Measurements from ENCODE around the gene SREBF1. TPM values are rescaled to one million over a fixed set of nuclear protein-coding genes. Genes with fewer than 3 reads are reported as not detected.

Gene SREBF1
- total RNA-seq, 3 donors from 2014 or later, result 161 to 179 (median 170) TPM

DNA sequence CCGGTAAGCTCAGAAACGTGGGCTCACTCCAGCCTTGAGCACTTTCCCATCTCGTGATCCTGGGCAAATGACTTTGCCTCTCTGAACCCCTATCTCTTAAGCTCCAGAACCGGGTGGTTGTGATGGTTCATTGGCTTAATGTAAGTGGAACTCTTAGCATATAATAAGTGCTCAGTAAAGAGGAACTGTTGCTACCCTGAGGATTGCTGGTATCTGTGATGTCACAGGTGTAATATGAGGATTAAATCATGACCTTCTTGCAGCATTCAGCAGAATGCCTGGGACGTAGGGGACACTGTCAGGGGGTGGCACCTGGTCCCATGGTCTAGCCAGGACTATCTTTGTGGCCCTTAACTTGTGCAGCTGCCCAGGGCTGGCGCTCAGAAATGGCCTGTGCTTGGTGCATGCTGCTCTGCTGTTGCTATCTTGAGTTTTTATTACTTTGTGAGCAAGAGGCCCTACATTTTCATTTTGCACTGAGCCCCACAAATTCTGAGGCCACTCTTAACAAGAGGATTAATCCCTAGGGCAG, 68.8 kb downstream of the SREBF1 start:
- no peak for ATAC-seq
- TF ChIP-seq, protein P1, sequence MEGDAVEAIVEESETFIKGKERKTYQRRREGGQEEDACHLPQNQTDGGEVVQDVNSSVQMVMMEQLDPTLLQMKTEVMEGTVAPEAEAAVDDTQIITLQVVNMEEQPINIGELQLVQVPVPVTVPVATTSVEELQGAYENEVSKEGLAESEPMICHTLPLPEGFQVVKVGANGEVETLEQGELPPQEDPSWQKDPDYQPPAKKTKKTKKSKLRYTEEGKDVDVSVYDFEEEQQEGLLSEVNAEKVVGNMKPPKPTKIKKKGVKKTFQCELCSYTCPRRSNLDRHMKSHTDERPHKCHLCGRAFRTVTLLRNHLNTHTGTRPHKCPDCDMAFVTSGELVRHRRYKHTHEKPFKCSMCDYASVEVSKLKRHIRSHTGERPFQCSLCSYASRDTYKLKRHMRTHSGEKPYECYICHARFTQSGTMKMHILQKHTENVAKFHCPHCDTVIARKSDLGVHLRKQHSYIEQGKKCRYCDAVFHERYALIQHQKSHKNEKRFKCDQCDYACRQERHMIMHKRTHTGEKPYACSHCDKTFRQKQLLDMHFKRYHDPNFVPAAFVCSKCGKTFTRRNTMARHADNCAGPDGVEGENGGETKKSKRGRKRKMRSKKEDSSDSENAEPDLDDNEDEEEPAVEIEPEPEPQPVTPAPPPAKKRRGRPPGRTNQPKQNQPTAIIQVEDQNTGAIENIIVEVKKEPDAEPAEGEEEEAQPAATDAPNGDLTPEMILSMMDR (IDR thresholded peaks at IDR 0.05), result no peak
- DNase-seq, result peak in 1 of 3 donors; percentile 33
- Histone ChIP-seq H3K9me3 (no peaks in the 10 kb centered on the region), H3K36me3 (ENCODE audit: low read depth) (no peaks in the 10 kb centered on the region), H3K4me3 (no peak overlapping the region), H3K4me1 (ENCODE audit: low read depth) (peaks cover 4% of the 10 kb centered on the region)
- intact Hi-C loops (cut with DNase I, micrococcal nuclease), result no loop called here

DNA sequence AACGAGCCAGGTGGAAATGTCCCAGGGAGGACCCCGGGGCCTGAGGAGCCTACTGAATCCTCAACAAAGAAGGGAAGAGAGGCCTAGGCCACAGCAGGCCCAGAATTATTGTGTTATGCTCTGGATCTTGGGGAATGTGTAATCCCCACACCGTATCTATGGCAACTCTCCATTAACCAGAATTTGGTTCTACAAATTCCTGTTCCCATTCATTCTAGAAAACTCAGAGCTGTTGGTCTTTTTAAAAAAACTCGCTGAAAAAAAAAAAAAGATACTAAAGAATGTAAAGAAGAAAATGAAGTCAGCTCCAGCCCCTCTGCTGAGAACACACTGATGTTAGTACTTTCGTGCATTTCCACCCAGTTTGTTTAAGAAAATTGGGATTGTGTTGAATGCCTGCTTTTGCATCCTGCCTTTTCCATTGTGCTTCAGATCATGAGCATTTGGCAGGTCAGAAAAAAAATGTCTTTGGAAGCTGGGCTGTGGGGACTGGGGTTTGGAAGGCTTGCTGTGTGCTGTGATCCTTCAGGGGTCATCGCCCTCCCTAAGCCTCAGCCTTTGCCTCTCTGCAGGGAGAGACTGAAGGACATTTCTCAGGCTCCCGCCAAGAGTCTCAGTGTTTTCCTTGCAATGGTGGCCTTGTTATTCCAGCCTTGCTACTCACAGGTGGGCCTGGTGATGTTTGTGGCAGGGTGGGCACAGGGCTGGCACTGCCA, 69.5 kb downstream of the SREBF1 start:
- ATAC-seq (no peak), DNase-seq (no peak)
- TF ChIP-seq, protein P1 (IDR thresholded peaks at IDR 0.05), result no peak
- intact Hi-C loops (cut with DNase I, micrococcal nuclease), result no loop called here
- Histone ChIP-seq H3K4me1 (ENCODE audit: low read depth) (peaks cover 4% of the 10 kb centered on the region), H3K4me3 (no peak overlapping the region), H3K36me3 (ENCODE audit: low read depth) (no peaks in the 10 kb centered on the region), H3K9me3 (no peaks in the 10 kb centered on the region)

DNA sequence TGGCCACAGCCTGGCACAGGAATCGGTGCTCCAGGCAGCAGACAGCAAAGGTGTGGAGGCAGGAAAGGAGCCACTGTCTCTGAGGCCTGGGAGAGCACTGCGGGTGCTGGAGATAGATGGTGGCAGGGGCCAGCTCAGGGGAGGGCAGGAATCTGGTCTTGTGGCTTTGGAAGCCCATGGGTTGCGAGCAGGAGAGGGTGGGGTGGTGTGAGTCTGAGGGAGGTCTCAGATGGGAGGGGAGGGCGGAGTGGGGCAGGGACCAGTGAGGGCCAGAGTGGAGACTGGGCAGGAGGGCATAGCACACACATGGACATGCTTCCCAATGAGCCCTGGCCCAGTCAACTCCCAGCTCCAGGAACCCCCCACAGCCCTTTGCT, 70.1 kb downstream of the SREBF1 start:
- DNase-seq (no peak), ATAC-seq (no peak)
- Histone ChIP-seq H3K4me3 (no peak overlapping the region), H3K36me3 (ENCODE audit: low read depth) (no peaks in the 10 kb centered on the region), H3K4me1 (ENCODE audit: low read depth) (peaks cover 4% of the 10 kb centered on the region), H3K9me3 (no peaks in the 10 kb centered on the region)
- TF ChIP-seq, protein P1 (IDR thresholded peaks at IDR 0.05), result no peak
- intact Hi-C loops (cut with DNase I, micrococcal nuclease), result no loop called here

DNA sequence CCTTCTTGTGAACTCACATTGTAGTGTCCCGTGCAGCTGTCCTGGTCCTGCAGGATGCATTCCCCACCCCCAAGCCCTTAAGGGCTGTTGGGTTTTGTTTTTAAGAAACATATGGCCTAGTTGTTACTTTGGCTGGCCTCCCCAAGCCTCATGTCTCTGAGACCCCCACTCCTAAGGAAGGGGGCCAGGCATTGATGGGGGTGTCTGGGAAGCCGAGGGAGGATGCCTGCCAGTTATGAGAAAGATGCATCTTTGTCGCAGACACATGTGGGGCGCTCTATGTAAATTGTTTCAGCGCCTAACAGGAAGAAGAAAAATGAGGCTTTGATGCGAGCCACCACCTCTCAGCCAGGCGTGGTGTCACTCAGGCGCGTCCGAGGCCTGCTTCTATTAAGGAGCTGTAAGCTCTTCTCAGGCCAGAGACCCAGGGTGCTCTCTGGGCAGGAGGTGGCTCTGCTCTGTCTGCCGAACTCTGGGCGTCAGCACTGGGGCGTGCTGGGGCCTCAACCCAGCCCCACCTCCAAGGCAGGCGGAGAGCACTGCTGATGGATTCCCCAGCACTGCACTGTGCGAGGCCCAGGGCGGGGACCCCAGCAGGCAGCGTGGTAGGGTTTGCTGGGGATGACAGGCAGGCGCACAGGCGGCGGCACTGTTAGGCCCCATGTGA, 70.6 kb downstream of the SREBF1 start:
- Histone ChIP-seq H3K4me3 (no peak overlapping the region), H3K36me3 (ENCODE audit: low read depth) (no peaks in the 10 kb centered on the region), H3K9me3 (no peaks in the 10 kb centered on the region), H3K4me1 (ENCODE audit: low read depth) (peaks cover 4% of the 10 kb centered on the region)
- DNase-seq (no peak), ATAC-seq (peak; percentile 28)
- intact Hi-C loops (cut with DNase I, micrococcal nuclease), result no loop called here
- TF ChIP-seq, protein P1 (IDR thresholded peaks at IDR 0.05), result no peak

DNA sequence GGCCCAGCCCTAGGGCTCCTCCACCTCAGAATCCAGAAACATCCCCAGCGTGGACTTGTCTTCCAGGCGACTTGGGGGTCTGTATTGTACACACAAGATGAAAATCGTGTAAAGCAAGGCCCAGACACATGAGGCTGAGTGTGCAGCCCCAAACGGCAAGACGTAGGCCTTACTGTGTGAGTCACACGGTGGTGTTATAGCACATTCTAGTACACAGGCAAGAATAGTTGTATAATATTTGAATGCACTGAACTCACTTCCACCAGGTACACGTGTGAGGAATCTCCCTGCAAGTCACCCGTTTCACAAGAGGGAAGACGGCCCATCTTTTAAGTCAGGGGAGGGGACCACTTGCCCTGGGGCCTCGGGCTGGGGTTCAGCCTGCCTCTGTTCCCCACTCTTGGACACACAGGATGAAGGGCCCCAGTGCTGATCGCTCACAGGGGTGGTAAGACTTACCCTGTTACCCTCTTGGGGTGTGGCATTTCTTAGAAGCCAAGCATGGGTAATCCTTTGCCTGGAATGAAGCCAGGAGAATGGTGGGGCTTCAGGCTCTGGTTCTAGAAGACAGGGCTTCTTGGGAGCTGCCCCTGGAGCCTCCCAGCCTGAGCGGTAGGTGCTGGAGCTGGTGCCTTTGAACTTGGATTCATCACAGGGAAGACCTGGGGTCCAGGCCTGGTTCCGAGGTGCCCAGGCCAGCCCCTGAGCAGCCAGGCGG, 71.3 kb downstream of the SREBF1 start:
- intact Hi-C loops (cut with DNase I, micrococcal nuclease), result no loop called here
- no peaks in the 10 kb centered on the region for H3K36me3 ChIP-seq (ENCODE audit: low read depth)

More for the DNA sequence above, 71.3 kb downstream of the SREBF1 start:
- Histone ChIP-seq H3K4me3 (no peak overlapping the region), H3K9me3 (no peaks in the 10 kb centered on the region), H3K4me1 (ENCODE audit: low read depth) (peaks cover 4% of the 10 kb centered on the region)
- TF ChIP-seq, protein P1 (IDR thresholded peaks at IDR 0.05), result no peak
- DNase-seq (no peak), ATAC-seq (no peak)
